Measurements from ENCODE around the gene P2RX7.

P2RX7 gene

DNA sequence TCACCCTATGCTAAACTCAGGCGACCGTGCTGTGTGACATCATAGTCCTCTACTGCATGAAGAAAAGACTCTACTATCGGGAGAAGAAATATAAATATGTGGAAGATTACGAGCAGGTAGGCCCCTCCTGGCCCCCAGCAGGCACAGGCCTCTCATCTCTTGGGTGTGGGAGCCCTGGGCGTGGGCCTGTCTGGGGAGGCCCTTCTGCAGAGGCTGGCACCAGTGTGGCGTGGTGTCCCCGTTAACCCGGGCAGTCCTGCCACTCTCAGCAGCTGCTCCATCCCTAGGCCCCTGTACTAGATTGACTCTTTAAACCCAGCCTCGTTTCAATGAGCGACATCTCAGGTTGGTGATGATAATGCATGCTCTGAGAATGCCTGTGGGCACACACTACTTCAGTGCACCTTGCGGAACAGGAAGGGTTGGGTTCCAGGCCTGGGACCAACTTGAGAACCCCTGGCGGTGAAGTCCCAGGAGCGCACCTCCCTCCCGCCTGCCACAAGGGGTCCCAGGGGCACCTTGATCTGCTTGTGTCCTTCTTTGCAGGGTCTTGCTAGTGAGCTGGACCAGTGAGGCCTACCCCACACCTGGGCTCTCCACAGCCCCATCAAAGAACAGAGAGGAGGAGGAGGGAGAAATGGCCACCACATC, 100.4 kb downstream of the P2RX7 start:
- DNase-seq: no peak

DNA sequence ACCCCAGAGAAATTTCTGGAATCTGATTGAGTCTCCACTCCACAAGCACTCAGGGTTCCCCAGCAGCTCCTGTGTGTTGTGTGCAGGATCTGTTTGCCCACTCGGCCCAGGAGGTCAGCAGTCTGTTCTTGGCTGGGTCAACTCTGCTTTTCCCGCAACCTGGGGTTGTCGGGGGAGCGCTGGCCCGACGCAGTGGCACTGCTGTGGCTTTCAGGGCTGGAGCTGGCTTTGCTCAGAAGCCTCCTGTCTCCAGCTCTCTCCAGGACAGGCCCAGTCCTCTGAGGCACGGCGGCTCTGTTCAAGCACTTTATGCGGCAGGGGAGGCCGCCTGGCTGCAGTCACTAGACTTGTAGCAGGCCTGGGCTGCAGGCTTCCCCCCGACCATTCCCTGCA, 100.9 kb downstream of the P2RX7 start:
- no peak for DNase-seq

DNA sequence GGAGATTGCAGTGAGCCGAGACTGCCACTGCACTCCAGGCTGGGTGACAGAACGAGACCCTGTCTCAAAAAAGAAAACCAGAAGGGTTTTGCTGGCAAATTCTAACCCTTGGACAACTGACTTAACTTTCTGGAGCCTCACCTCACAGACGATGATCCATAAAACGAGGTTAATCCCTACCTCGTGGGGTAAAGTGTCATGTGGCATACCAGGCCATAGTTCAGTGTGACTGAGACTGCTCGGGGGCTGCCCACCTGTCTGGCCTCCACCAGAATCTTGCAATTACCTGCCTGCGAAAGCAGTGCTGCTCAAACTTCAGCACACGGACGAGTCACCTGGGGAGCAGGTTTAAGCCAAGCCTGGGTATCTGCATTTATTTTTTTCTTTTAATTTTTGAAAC, 104.1 kb downstream of the P2RX7 start:
- DNase-seq: no peak

DNA sequence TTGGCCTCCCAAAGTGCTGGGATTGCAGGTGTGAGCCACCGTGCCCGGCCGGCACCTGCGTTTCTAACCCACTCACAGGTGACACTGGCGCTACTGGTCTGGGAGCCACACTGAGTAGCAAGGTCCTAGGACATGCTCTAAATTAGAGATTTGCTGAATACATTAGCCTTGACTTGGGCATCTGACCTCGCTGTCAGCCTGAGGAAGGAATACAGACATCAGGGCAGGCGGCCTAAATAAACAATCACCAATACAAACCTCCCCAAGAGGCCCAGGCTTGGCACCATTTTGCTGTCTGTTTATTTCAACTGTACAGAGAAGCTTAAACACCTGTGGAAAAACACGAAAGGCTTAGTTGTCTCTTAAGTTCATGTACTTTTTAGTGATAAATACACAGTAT, 104.7 kb downstream of the P2RX7 start:
- no peak for DNase-seq
